ENCODE measurements around the gene GANC. TPM values are rescaled to one million over a fixed set of nuclear protein-coding genes. Genes with fewer than 3 reads are reported as not detected.
"Not testable (repeated sequence)": the region's sequence is repeated elsewhere in the genome, so short reads cannot be mapped to it uniquely, and the experiment has no call there.

Gene GANC
- 10 to 100 TPM in 1 of 2 donors, 1 to 10 TPM in 1; 6.6 to 12.7 TPM for total RNA-seq

GRCh38 chr15:42272939-42273899 lies at the start of gene GANC, which contains the start of gene TMEM87A:
Gene GANC (plus strand): TSS chr15:42273201. CDS start chr15:42274482, 1,281 bp downstream.
Gene TMEM87A (minus strand): TSS chr15:42273433. CDS start chr15:42273398, 35 bp downstream.
- H3K27me3 ChIP-seq, result no peaks in the 10 kb centered on the region
- H3K27ac ChIP-seq, result peak within 1 kb of the TSS; percentile 99
- no peaks in the 10 kb centered on the region for H3K36me3 ChIP-seq
- no peak for TF ChIP-seq CTCF (IDR thresholded peaks at IDR 0.05)
- H3K4me3 ChIP-seq, result peak within 1 kb of the TSS; percentile 80 to 88
- no peaks in the 10 kb centered on the region for H3K9me3 ChIP-seq
- peaks cover 0 to 45% of the 10 kb centered on the region in 2 donors for H3K4me1 ChIP-seq
- DNase-seq (ENCODE audit: low spot score), result peak; percentile 97

GRCh38 chr15:42226648-42227047 lies 46.4 kb upstream of the GANC start:
- Histone ChIP-seq H3K4me3 (no peak overlapping the region), H3K4me1 (no peaks in the 10 kb centered on the region), H3K27me3 (no peaks in the 10 kb centered on the region), H3K9me3 (no peaks in the 10 kb centered on the region), H3K36me3 (peaks cover 75% of the 10 kb centered on the region), H3K27ac (no peak overlapping the region)
- no peak for TF ChIP-seq CTCF (IDR thresholded peaks at IDR 0.05)
- DNase-seq (ENCODE audit: low spot score), result no peak

GRCh38 chr15:42228036-42228435 lies 45.0 kb upstream of the GANC start:
- no peak overlapping the region for H3K27ac ChIP-seq

GRCh38 chr15:42228981-42229380 lies 44.0 kb upstream of the GANC start:
- not testable (repeated sequence) for DNase-seq (ENCODE audit: low spot score); H3K4me1 ChIP-seq; H3K27me3 ChIP-seq; H3K27ac ChIP-seq; H3K4me3 ChIP-seq; H3K9me3 ChIP-seq
- H3K36me3 ChIP-seq, result peaks cover 75% of the 10 kb centered on the region

More at GRCh38 chr15:42228036-42228435, 45.0 kb upstream of the GANC start:
- no peaks in the 10 kb centered on the region for H3K4me1 ChIP-seq
- H3K9me3 ChIP-seq, result no peaks in the 10 kb centered on the region
- H3K4me3 ChIP-seq, result no peak overlapping the region
- DNase-seq (ENCODE audit: low spot score), result no peak
- H3K27me3 ChIP-seq, result no peaks in the 10 kb centered on the region
- H3K36me3 ChIP-seq, result peaks cover 84% of the 10 kb centered on the region
- no peak for TF ChIP-seq CTCF (IDR thresholded peaks at IDR 0.05)

- H3K9me3 ChIP-seq, result no peaks in the 10 kb centered on the region
- no peak overlapping the region for H3K27ac ChIP-seq
- H3K36me3 ChIP-seq, result peaks cover 70% of the 10 kb centered on the region
These were observed 41.9 kb upstream of the GANC start for GRCh38 chr15:42231088-42231487.

More at GRCh38 chr15:42231088-42231487, 41.9 kb upstream of the GANC start:
- no peak for TF ChIP-seq CTCF (IDR thresholded peaks at IDR 0.05)
- no peak for DNase-seq (ENCODE audit: low spot score)
- Histone ChIP-seq H3K4me3 (no peak overlapping the region), H3K27me3 (no peaks in the 10 kb centered on the region), H3K4me1 (no peaks in the 10 kb centered on the region)

All from right atrium auricular region (tissue), 2 donors.